Stimulated activated CD4-positive, alpha-beta T cell treated with anti-CD3 and anti-CD28 coated beads, Interleukin-1b, Interleukin-23, amount 100 ng/mL, for 4 hours (primary cell): ENCODE measurements around the gene EIF4A2.

Source experiments
- DNase-seq, 2 donors: peaks; one replicate each; pipeline ENCODE4 v3.0.0-alpha.2; 2020; ENCODE audit warnings: low read depth in 2 of 2

Gene EIF4A2

GRCh38 chr3:186783058-186783730, at the start of gene EIF4A2:
EIF4A2 (plus strand) TSS chr3:186783577; CDS start chr3:186783611, 34 bp downstream.
- peak; percentile 87 to 90 for DNase-seq

GRCh38 chr3:186742618-186743380, 40.6 kb upstream of the EIF4A2 start:
- no peak for DNase-seq

GRCh38 chr3:186743666-186744065, 39.7 kb upstream of the EIF4A2 start:
- DNase-seq, result no peak

GRCh38 chr3:186746008-186746407, 37.4 kb upstream of the EIF4A2 start:
- DNase-seq, result no peak

- no peak for DNase-seq
Measured at GRCh38 chr3:186750316-186750715, 33.1 kb upstream of the EIF4A2 start.

GRCh38 chr3:186751480-186751879, 31.9 kb upstream of the EIF4A2 start:
- DNase-seq, result no peak

- DNase-seq, result no peak
Measured at GRCh38 chr3:186754006-186754405, 29.4 kb upstream of the EIF4A2 start.

GRCh38 chr3:186754871-186755270, 28.5 kb upstream of the EIF4A2 start:
- DNase-seq, result no peak

- DNase-seq, result no peak
Measured at GRCh38 chr3:186757214-186757613, 26.2 kb upstream of the EIF4A2 start.

- no peak for DNase-seq
Measured at GRCh38 chr3:186757686-186758220, 25.6 kb upstream of the EIF4A2 start.

- no peak for DNase-seq
Measured at GRCh38 chr3:186759231-186759930, 24.0 kb upstream of the EIF4A2 start.

- no peak for DNase-seq
Measured at GRCh38 chr3:186760141-186760833, 23.1 kb upstream of the EIF4A2 start.

- no peak for DNase-seq
Measured at GRCh38 chr3:186760897-186761447, 22.4 kb upstream of the EIF4A2 start.

GRCh38 chr3:186772281-186772694, 11.1 kb upstream of the EIF4A2 start:
- peak in 1 of 2 donors; percentile 11 for DNase-seq

- peak; percentile 45 to 51 for DNase-seq
Measured at GRCh38 chr3:186772701-186773417, 10.5 kb upstream of the EIF4A2 start.

GRCh38 chr3:186775999-186776398, 7.4 kb upstream of the EIF4A2 start:
- no peak for DNase-seq

GRCh38 chr3:186779204-186779603, 4.2 kb upstream of the EIF4A2 start:
- DNase-seq, result no peak

GRCh38 chr3:186782542-186783057, 777 bp upstream of the EIF4A2 start:
- DNase-seq, result no peak

- peak; percentile 67 for DNase-seq
Measured at GRCh38 chr3:186783731-186784515, 546 bp downstream of the EIF4A2 start.
